Measurements from ENCODE around the gene GPRIN1.
A peak's percentile ranks its signal among the peaks of the same experiment; 100 is the strongest.

Gene GPRIN1

DNA sequence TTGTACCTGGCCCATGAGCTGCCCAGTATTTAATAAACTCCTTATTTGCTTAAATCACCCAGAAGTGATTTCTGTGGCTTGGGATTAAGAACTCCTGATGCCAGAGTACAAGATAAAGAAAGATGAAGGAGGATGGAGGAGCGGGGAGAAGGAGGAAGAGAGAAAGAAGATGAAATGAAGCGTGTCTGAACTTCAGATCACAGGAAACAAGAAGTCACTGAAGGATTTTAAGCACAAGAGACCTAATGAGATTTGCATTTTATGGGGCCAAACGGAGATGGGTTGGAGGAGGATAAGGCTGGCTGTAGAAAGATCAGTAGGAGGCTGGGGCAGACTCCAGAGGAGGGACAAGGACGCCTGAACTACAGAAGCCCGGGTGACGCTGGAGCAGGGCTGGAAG is 23.6 kb upstream of the GPRIN1 start:
- TF ChIP-seq SPI1 (IDR thresholded peaks at IDR 0.05; ENCODE audit: low read depth, low read length): peak; percentile 38; the same call in 1 of the 2 replicates
- no peak for TF ChIP-seq POLR2AphosphoS5 (IDR thresholded peaks at IDR 0.05; ENCODE audit: low read depth, low read length)
- FAIRE-seq: no peak
- no peak for DNase-seq (ENCODE audit: insufficient read length, low spot score)

GRCh38 chr5:176632745-176633144 is 22.8 kb upstream of the GPRIN1 start:
- FAIRE-seq: no peak
- no peak for DNase-seq (ENCODE audit: insufficient read length, low spot score)

DNA sequence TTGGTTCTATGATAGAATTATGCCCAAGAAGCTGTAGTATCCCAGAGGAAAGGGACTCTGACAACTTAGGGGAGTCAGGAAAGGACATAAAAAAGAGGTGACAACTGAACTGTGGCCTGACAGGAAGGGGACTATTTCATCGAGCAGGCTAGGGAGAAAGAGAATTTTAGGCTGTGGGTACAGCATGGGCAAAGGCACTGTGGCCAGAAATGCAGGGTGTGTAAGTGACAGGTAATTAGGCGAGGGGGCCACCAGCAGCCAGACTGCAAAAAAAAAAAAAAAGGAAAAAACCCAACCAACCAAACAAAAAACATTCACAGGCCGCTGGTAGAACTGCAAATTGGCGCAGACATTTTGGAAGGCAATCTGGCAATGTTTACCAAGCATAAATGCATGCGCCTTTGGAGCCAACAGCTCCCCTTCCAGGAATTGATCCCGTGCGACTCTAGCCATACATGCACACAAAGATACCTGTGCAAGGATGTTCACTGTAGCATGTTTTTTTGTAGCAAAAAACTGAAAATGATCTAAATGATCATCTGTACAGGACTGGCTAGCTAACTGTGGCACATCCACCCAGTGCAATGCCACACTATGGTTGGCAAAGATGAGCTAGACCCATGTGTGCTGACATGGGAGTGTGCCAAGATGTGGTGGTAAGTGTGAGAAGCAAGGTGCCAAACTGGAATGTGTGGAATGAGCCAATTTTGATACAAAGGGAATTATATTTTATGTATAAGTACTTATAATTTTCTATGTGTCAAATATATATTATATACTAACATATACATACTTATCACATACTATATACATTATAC is 21.6 kb upstream of the GPRIN1 start:
- DNase-seq (ENCODE audit: insufficient read length, low spot score): no peak
- no peak for TF ChIP-seq PAX5 (IDR thresholded peaks at IDR 0.05; ENCODE audit: insufficient read depth, low read length, severe bottlenecking)
- TF ChIP-seq POU2F2 (IDR thresholded peaks at IDR 0.05; ENCODE audit: low read depth, low read length): no peak
- no peak for TF ChIP-seq POLR2A (IDR thresholded peaks at IDR 0.05; ENCODE audit: low read depth, low read length)
- no peak for TF ChIP-seq SPI1 (IDR thresholded peaks at IDR 0.05; ENCODE audit: low read depth, low read length)
- no peak for TF ChIP-seq POLR2AphosphoS5 (IDR thresholded peaks at IDR 0.05; ENCODE audit: low read depth, low read length)
- TF ChIP-seq TAF1 (IDR thresholded peaks at IDR 0.05; ENCODE audit: low read depth, low read length): no peak
- FAIRE-seq: no peak

More at GRCh38 chr5:176632745-176633144, 22.8 kb upstream of the GPRIN1 start:
- TF ChIP-seq POLR2A (IDR thresholded peaks at IDR 0.05; ENCODE audit: low read depth, low read length) (no peak), SPI1 (IDR thresholded peaks at IDR 0.05; ENCODE audit: low read depth, low read length) (no peak), POU2F2 (IDR thresholded peaks at IDR 0.05; ENCODE audit: low read depth, low read length) (no peak), POLR2AphosphoS5 (IDR thresholded peaks at IDR 0.05; ENCODE audit: low read depth, low read length) (no peak), PAX5 (IDR thresholded peaks at IDR 0.05; ENCODE audit: insufficient read depth, low read length, severe bottlenecking) (no peak), TAF1 (IDR thresholded peaks at IDR 0.05; ENCODE audit: low read depth, low read length) (no peak)

DNA sequence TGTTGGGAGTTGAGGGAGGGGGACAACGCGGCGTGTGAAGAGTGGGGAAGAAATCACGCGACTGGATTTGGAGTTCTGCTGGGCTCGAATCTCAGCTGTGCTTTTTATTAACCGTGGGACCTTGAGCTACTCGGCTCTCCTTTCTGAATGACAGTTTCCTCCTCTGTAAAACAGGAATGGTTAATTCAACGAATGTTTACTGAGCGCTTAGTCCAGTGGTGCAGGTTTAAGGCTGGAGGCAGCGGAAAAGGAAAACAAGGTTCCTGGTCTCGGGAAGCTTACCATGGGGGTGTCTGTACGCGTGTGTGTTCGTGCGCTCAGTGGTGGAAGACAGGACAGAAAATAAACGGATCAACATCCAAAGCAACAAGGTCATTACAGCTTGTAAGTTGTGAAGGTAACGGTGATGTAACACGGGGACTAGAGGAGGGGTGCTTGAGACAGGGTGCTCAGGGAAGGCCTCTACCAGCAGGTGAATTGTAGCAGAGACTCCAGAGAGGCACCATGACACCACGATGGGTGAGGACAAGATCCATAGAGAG is 20.8 kb upstream of the GPRIN1 start:
- peak; percentile 52 for FAIRE-seq
- DNase-seq (ENCODE audit: insufficient read length, low spot score): no peak
- no peak for TF ChIP-seq PAX5 (IDR thresholded peaks at IDR 0.05; ENCODE audit: insufficient read depth, low read length, severe bottlenecking)
- no peak for TF ChIP-seq TAF1 (IDR thresholded peaks at IDR 0.05; ENCODE audit: low read depth, low read length)
- TF ChIP-seq POLR2AphosphoS5 (IDR thresholded peaks at IDR 0.05; ENCODE audit: low read depth, low read length): no peak
- no peak for TF ChIP-seq POLR2A (IDR thresholded peaks at IDR 0.05; ENCODE audit: low read depth, low read length)
- TF ChIP-seq SPI1 (IDR thresholded peaks at IDR 0.05; ENCODE audit: low read depth, low read length): no peak
- TF ChIP-seq POU2F2 (IDR thresholded peaks at IDR 0.05; ENCODE audit: low read depth, low read length): no peak

- peak; percentile 84 for DNase-seq (ENCODE audit: insufficient read length, low spot score)
- no peak for TF ChIP-seq POLR2AphosphoS5 (IDR thresholded peaks at IDR 0.05; ENCODE audit: low read depth, low read length)
- no peak for TF ChIP-seq POU2F2 (IDR thresholded peaks at IDR 0.05; ENCODE audit: low read depth, low read length)
- no peak for TF ChIP-seq POLR2A (IDR thresholded peaks at IDR 0.05; ENCODE audit: low read depth, low read length)
- no peak for TF ChIP-seq SPI1 (IDR thresholded peaks at IDR 0.05; ENCODE audit: low read depth, low read length)
- TF ChIP-seq PAX5 (IDR thresholded peaks at IDR 0.05; ENCODE audit: insufficient read depth, low read length, severe bottlenecking): no peak
- no peak for TF ChIP-seq TAF1 (IDR thresholded peaks at IDR 0.05; ENCODE audit: low read depth, low read length)
- peak; percentile 13 for FAIRE-seq
These were observed 20.1 kb upstream of the GPRIN1 start, which contains the start of the genes EIF4E1B and SNCB for GRCh38 chr5:176629853-176630680. Gene EIF4E1B (plus strand): TSS chr5:176630675. CDS start chr5:176642788, 12,113 bp downstream. Gene SNCB (minus strand): TSS chr5:176630534. CDS start chr5:176629654, 880 bp downstream.

GRCh38 chr5:176629317-176629852 is 19.4 kb upstream of the GPRIN1 start:
- DNase-seq (ENCODE audit: insufficient read length, low spot score) (no peak), FAIRE-seq (no peak)
- TF ChIP-seq POU2F2 (IDR thresholded peaks at IDR 0.05; ENCODE audit: low read depth, low read length): no peak
- TF ChIP-seq PAX5 (IDR thresholded peaks at IDR 0.05; ENCODE audit: insufficient read depth, low read length, severe bottlenecking): no peak
- no peak for TF ChIP-seq TAF1 (IDR thresholded peaks at IDR 0.05; ENCODE audit: low read depth, low read length)
- TF ChIP-seq POLR2A (IDR thresholded peaks at IDR 0.05; ENCODE audit: low read depth, low read length): no peak
- no peak for TF ChIP-seq POLR2AphosphoS5 (IDR thresholded peaks at IDR 0.05; ENCODE audit: low read depth, low read length)
- TF ChIP-seq SPI1 (IDR thresholded peaks at IDR 0.05; ENCODE audit: low read depth, low read length): no peak

DNA sequence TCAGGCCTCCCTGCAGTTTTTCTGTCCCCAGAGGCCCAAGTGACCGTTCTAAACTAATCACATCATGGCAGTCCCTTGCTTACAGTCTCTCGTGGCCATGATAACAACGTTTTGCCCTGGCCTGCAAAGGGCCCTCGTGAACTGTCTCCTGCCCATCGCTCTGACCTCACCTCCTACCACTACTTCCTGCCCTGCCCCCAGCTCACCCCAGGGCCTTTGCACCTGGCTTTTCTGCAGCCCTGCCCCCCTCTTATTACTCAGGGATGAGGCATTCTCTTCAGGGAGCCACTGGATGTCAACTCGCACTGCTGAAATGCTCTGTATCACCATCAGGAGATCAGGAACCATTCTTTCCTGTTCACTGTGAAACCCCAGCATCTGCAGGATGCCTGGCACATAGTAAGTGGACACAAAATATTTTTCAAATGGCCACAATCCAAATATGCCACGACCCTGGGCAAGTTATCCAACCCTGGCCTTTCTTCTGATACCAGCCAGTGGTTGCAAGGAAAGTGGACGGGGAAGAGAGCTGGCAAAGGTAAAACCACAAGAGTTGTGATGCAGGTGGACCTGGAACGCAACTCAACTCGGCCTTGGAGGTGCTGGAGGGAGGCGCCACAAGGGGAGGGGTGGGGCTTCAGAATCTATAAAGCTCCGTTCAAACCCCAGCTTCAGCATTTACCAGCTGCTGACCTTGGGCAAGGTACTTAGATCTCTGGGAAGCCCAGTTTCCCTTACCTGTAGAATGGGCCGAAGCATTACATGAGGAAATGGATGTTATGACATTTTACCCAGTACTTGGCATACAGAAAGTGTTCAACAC is 18.7 kb upstream of the GPRIN1 start:
- FAIRE-seq: no peak
- TF ChIP-seq TAF1 (IDR thresholded peaks at IDR 0.05; ENCODE audit: low read depth, low read length): no peak
- TF ChIP-seq POLR2AphosphoS5 (IDR thresholded peaks at IDR 0.05; ENCODE audit: low read depth, low read length): no peak
- no peak for TF ChIP-seq POU2F2 (IDR thresholded peaks at IDR 0.05; ENCODE audit: low read depth, low read length)
- no peak for TF ChIP-seq PAX5 (IDR thresholded peaks at IDR 0.05; ENCODE audit: insufficient read depth, low read length, severe bottlenecking)
- TF ChIP-seq SPI1 (IDR thresholded peaks at IDR 0.05; ENCODE audit: low read depth, low read length): no peak
- no peak for DNase-seq (ENCODE audit: insufficient read length, low spot score)

GRCh38 chr5:176627582-176627981 is 17.6 kb upstream of the GPRIN1 start:
- no peak for FAIRE-seq
- TF ChIP-seq POLR2A (IDR thresholded peaks at IDR 0.05; ENCODE audit: low read depth, low read length) (no peak), POU2F2 (IDR thresholded peaks at IDR 0.05; ENCODE audit: low read depth, low read length) (no peak), POLR2AphosphoS5 (IDR thresholded peaks at IDR 0.05; ENCODE audit: low read depth, low read length) (no peak), TAF1 (IDR thresholded peaks at IDR 0.05; ENCODE audit: low read depth, low read length) (no peak), PAX5 (IDR thresholded peaks at IDR 0.05; ENCODE audit: insufficient read depth, low read length, severe bottlenecking) (no peak), SPI1 (IDR thresholded peaks at IDR 0.05; ENCODE audit: low read depth, low read length) (no peak)
- DNase-seq (ENCODE audit: insufficient read length, low spot score): no peak
